Measurements from ENCODE around the gene SIRT3.
"Not testable (repeated sequence)": the region's sequence is repeated elsewhere in the genome, so short reads cannot be mapped to it uniquely, and the experiment has no call there.

Gene SIRT3

DNA sequence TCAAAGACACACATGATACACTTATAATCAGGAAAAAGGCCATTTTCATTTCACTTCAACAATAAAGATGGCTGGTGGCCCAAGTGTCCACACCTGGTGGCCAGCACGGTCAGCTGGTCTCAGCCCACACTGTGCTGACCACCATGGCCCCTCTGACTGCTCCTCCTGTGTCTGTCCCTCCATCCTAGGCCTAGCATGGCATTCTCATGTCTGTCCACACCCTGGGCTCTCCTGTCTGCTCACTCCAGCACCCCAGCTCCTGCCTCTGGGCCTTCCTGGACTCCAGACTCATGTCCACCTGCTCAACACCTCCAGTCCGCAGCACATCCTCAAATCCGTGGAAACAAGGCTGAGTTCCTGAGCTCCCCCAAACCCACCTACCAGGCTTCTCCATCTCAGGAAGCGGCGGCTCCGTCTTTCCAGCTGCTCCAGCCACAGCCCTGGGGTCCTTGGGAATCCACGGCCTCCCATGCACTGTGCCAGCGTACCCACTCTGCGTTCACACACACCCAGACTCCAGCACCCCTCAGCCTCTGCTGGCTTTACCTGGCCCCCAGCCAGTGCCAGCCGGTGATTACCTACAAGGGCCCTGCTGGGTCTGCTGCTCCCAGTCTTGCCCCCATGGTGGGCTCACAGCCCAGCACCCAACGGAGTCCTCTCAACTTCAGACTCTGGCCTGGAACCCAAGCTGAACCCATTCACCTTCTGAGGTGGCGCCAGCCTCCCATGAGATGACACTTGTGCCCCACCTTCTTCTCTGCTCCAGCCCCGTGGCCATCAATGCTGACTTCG is 13.9 kb downstream of the SIRT3 start:
- Histone ChIP-seq H2AK5ac (ENCODE audit: low read depth, low read length) (no peak overlapping the region), H3K4me1 (ENCODE audit: control insufficient read depth in 2 of 2, insufficient read depth in 1 of 2, low read depth in 1 of 2, low read length in 2 of 2) (no peaks in the 10 kb centered on the region), H3K4ac (ENCODE audit: low read length) (no peak overlapping the region), H3K27me3 (ENCODE audit: control insufficient read depth in 3 of 3, insufficient read depth in 3 of 3, low read depth in 1 of 3, low read length in 3 of 3) (no peaks in the 10 kb centered on the region), H4K91ac (ENCODE audit: low read depth, low read length, poor library complexity) (no peak overlapping the region), H3K14ac (ENCODE audit: low read length) (no peak overlapping the region), H3K27ac (replicated peaks; ENCODE audit: low read length) (no peak overlapping the region), H2AFZ (ENCODE audit: low read length) (no peak overlapping the region), H4K8ac (ENCODE audit: low read depth, low read length) (no peak overlapping the region), H3K18ac (ENCODE audit: low read length) (no peak overlapping the region), H3K4me2 (ENCODE audit: insufficient read depth, low read length, poor library complexity, severe bottlenecking) (no peak overlapping the region), H3K36me3 (replicated peaks in 1 of 2; ENCODE audit: control insufficient read depth in 2 of 2, insufficient read depth in 2 of 2, low read length in 2 of 2) (peaks cover 12 to 43% of the 10 kb centered on the region in 2 donors), H3K23ac (ENCODE audit: low read depth, low read length, poor library complexity) (peak overlapping the region; percentile 59), H3K9me3 (replicated peaks in 1 of 2; ENCODE audit: control insufficient read depth in 2 of 2, insufficient read depth in 1 of 2, low read depth in 1 of 2, low read length in 2 of 2) (peaks cover 0 to 2% of the 10 kb centered on the region in 2 donors), H2BK15ac (ENCODE audit: low read length) (no peak overlapping the region), H3K4me3 (ENCODE audit: low read length in 2 of 2) (no peak overlapping the region), H2BK120ac (ENCODE audit: low read depth, low read length) (no peak overlapping the region), H3K79me1 (ENCODE audit: low read depth, low read length) (peaks cover 6% of the 10 kb centered on the region), H3K9ac (ENCODE audit: low read depth, low read length, poor library complexity) (peak overlapping the region; percentile 12), H2BK12ac (ENCODE audit: low read length) (no peak overlapping the region), H2BK5ac (ENCODE audit: low read length) (no peak overlapping the region)
- WGBS, 2 donors (ENCODE audit: extremely low coverage in 2 of 2, insufficient read length in 2 of 2, insufficient replicate concordance in 1 of 2), result no CpG with 5 or more reads among the region's 14 CpGs
- DNase-seq (ENCODE audit: low spot score), result no peak

DNA sequence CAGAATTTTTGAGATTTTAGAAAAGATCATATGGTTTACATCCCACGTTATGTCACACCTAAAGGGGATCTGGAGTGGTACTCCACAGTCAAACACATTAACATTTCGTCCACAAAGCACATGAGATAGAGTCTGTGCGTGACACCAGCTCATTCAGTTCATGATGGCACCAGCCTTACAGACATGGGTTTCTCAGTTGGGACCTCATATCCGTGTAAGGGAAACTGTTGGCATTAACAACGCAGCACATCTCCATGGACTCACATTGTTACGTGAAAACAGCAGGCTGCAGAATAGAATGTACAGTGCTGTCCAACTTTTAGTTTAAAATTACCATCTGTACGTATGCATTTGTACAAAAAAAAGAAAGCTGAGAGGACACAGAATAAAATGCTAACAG is 14.6 kb downstream of the SIRT3 start:
- no peak overlapping the region for H4K8ac ChIP-seq (ENCODE audit: low read depth, low read length)
- no peak overlapping the region for H3K9ac ChIP-seq (ENCODE audit: low read depth, low read length, poor library complexity)
- H3K27ac ChIP-seq (replicated peaks; ENCODE audit: low read length), result no peak overlapping the region
- no peak overlapping the region for H2AK5ac ChIP-seq (ENCODE audit: low read depth, low read length)
- H3K36me3 ChIP-seq (replicated peaks in 1 of 2; ENCODE audit: control insufficient read depth in 2 of 2, insufficient read depth in 2 of 2, low read length in 2 of 2), result peaks cover 14 to 46% of the 10 kb centered on the region in 2 donors
- H3K18ac ChIP-seq (ENCODE audit: low read length), result no peak overlapping the region
- peaks cover 6% of the 10 kb centered on the region for H3K79me1 ChIP-seq (ENCODE audit: low read depth, low read length)
- no peaks in the 10 kb centered on the region for H3K4me1 ChIP-seq (ENCODE audit: control insufficient read depth in 2 of 2, insufficient read depth in 1 of 2, low read depth in 1 of 2, low read length in 2 of 2)
- H3K4me3 ChIP-seq (ENCODE audit: low read length in 2 of 2), result no peak overlapping the region
- H3K14ac ChIP-seq (ENCODE audit: low read length), result no peak overlapping the region
- DNase-seq (ENCODE audit: low spot score), result no peak
- H2BK12ac ChIP-seq (ENCODE audit: low read length), result no peak overlapping the region
- H2AFZ ChIP-seq (ENCODE audit: low read length), result no peak overlapping the region
- peaks cover 0 to 2% of the 10 kb centered on the region in 2 donors for H3K9me3 ChIP-seq (replicated peaks in 1 of 2; ENCODE audit: control insufficient read depth in 2 of 2, insufficient read depth in 1 of 2, low read depth in 1 of 2, low read length in 2 of 2)
- H2BK120ac ChIP-seq (ENCODE audit: low read depth, low read length), result no peak overlapping the region
- H3K4me2 ChIP-seq (ENCODE audit: insufficient read depth, low read length, poor library complexity, severe bottlenecking), result no peak overlapping the region
- H3K23ac ChIP-seq (ENCODE audit: low read depth, low read length, poor library complexity), result no peak overlapping the region
- H2BK15ac ChIP-seq (ENCODE audit: low read length), result no peak overlapping the region
- no peak overlapping the region for H2BK5ac ChIP-seq (ENCODE audit: low read length)
- H3K4ac ChIP-seq (ENCODE audit: low read length), result no peak overlapping the region
- no peaks in the 10 kb centered on the region for H3K27me3 ChIP-seq (ENCODE audit: control insufficient read depth in 3 of 3, insufficient read depth in 3 of 3, low read depth in 1 of 3, low read length in 3 of 3)
- no peak overlapping the region for H4K91ac ChIP-seq (ENCODE audit: low read depth, low read length, poor library complexity)
- no CpG with 5 or more reads among the region's 7 CpGs for WGBS, 2 donors (ENCODE audit: extremely low coverage in 2 of 2, insufficient read length in 2 of 2, insufficient replicate concordance in 1 of 2)

DNA sequence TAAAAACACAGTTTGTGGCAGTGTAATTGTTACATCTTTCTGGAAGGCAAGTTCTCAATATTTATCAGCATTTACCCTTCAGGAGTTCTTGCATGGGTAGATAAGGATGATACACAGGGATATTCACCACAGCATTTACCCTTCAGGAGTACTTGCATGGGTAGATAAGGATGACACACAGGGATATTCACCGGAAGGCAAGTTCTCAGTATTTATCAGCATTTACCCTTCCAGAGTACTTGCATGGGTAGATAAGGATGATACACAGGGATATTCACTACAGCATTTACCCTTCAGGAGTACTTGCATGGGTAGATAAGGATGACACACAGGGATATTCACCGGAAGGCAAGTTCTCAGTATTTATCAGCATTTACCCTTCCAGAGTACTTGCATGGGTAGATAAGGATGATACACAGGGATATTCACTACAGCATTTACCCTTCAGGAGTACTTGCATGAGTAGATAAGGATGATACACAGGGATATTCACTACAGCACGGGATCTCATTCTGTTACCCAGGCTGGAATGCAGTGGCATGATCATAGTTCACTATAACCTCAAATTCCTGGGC is 15.4 kb downstream of the SIRT3 start:
- not testable (repeated sequence) for H3K27ac ChIP-seq (replicated peaks; ENCODE audit: low read length); H4K8ac ChIP-seq (ENCODE audit: low read depth, low read length); H4K91ac ChIP-seq (ENCODE audit: low read depth, low read length, poor library complexity); H2BK5ac ChIP-seq (ENCODE audit: low read length); H2AK5ac ChIP-seq (ENCODE audit: low read depth, low read length); H3K79me1 ChIP-seq (ENCODE audit: low read depth, low read length); H3K27me3 ChIP-seq (ENCODE audit: control insufficient read depth in 3 of 3, insufficient read depth in 3 of 3, low read depth in 1 of 3, low read length in 3 of 3); H2BK12ac ChIP-seq (ENCODE audit: low read length); H3K4ac ChIP-seq (ENCODE audit: low read length); H3K9me3 ChIP-seq (replicated peaks in 1 of 2; ENCODE audit: control insufficient read depth in 2 of 2, insufficient read depth in 1 of 2, low read depth in 1 of 2, low read length in 2 of 2); H3K4me3 ChIP-seq (ENCODE audit: low read length in 2 of 2); DNase-seq (ENCODE audit: low spot score); H3K18ac ChIP-seq (ENCODE audit: low read length); H3K9ac ChIP-seq (ENCODE audit: low read depth, low read length, poor library complexity); H3K23ac ChIP-seq (ENCODE audit: low read depth, low read length, poor library complexity); H2BK15ac ChIP-seq (ENCODE audit: low read length); H3K4me1 ChIP-seq (ENCODE audit: control insufficient read depth in 2 of 2, insufficient read depth in 1 of 2, low read depth in 1 of 2, low read length in 2 of 2); H2AFZ ChIP-seq (ENCODE audit: low read length); H2BK120ac ChIP-seq (ENCODE audit: low read depth, low read length); H3K4me2 ChIP-seq (ENCODE audit: insufficient read depth, low read length, poor library complexity, severe bottlenecking); H3K14ac ChIP-seq (ENCODE audit: low read length)
- no CpG with 5 or more reads among the region's 3 CpGs for WGBS, 2 donors (ENCODE audit: extremely low coverage in 2 of 2, insufficient read length in 2 of 2, insufficient replicate concordance in 1 of 2)
- H3K36me3 ChIP-seq (replicated peaks in 1 of 2; ENCODE audit: control insufficient read depth in 2 of 2, insufficient read depth in 2 of 2, low read length in 2 of 2), result peaks cover 21 to 52% of the 10 kb centered on the region in 2 donors

DNA sequence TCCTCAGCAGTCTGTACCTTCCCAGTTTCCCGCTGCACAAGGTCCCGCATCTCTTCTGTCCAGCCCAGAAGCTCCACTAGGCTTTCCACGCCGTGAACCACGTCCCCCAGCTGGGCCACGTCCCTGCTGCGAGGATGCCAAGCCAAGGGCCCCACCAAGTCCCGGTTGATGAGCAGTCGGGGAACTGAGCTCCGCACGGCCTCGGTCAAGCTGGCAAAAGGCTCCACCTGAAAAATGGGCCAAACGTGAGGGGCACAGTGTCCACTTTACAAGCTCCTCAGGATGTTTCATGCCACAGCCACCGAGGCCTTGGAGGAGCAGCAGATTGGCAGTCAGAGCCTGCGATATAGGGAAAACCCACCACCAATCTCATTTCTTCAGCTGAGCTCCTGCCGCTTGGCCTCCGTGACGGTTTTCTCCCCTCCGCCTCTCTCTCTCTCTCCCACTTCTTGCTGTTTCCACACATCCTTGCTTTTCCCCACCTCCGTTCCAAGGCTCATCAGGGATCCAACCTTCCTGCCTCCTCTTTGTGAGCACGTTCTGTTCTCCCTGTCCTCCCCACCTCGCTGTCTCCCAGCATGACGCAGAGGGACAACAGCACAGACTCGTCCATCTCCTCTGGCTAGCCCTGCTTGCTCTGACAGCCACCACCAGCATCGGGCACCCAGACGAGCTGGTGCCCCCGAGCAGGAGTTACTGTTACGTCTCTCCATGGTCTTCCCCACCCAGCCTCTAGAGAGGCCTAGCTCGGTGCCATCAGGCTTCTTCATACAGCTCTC is 17.1 kb downstream of the SIRT3 start:
- Histone ChIP-seq H3K79me1 (ENCODE audit: low read depth, low read length) (peaks cover 5% of the 10 kb centered on the region), H3K4me3 (ENCODE audit: low read length in 2 of 2) (no peak overlapping the region)
- WGBS, 2 donors (ENCODE audit: extremely low coverage in 2 of 2, insufficient read length in 2 of 2, insufficient replicate concordance in 1 of 2), result no CpG with 5 or more reads among the region's 29 CpGs

More for the DNA sequence above, 17.1 kb downstream of the SIRT3 start:
- H4K8ac ChIP-seq (ENCODE audit: low read depth, low read length), result no peak overlapping the region
- no peak for DNase-seq (ENCODE audit: low spot score)
- no peak overlapping the region for H2BK120ac ChIP-seq (ENCODE audit: low read depth, low read length)
- H3K4ac ChIP-seq (ENCODE audit: low read length), result no peak overlapping the region
- peak overlapping the region; percentile 11 for H3K23ac ChIP-seq (ENCODE audit: low read depth, low read length, poor library complexity)
- H3K4me1 ChIP-seq (ENCODE audit: control insufficient read depth in 2 of 2, insufficient read depth in 1 of 2, low read depth in 1 of 2, low read length in 2 of 2), result no peaks in the 10 kb centered on the region
- H3K27me3 ChIP-seq (ENCODE audit: control insufficient read depth in 3 of 3, insufficient read depth in 3 of 3, low read depth in 1 of 3, low read length in 3 of 3), result no peaks in the 10 kb centered on the region
- H3K9me3 ChIP-seq (replicated peaks in 1 of 2; ENCODE audit: control insufficient read depth in 2 of 2, insufficient read depth in 1 of 2, low read depth in 1 of 2, low read length in 2 of 2), result peaks cover 0 to 2% of the 10 kb centered on the region in 2 donors
- H4K91ac ChIP-seq (ENCODE audit: low read depth, low read length, poor library complexity), result no peak overlapping the region
- H2BK5ac ChIP-seq (ENCODE audit: low read length), result no peak overlapping the region
- no peak overlapping the region for H3K27ac ChIP-seq (replicated peaks; ENCODE audit: low read length)
- no peak overlapping the region for H2BK12ac ChIP-seq (ENCODE audit: low read length)
- no peak overlapping the region for H3K18ac ChIP-seq (ENCODE audit: low read length)
- peak overlapping the region; percentile 7 for H3K9ac ChIP-seq (ENCODE audit: low read depth, low read length, poor library complexity)
- no peak overlapping the region for H2AK5ac ChIP-seq (ENCODE audit: low read depth, low read length)
- H3K4me2 ChIP-seq (ENCODE audit: insufficient read depth, low read length, poor library complexity, severe bottlenecking), result no peak overlapping the region
- no peak overlapping the region for H2BK15ac ChIP-seq (ENCODE audit: low read length)
- H2AFZ ChIP-seq (ENCODE audit: low read length), result no peak overlapping the region
- peaks cover 33 to 65% of the 10 kb centered on the region in 2 donors for H3K36me3 ChIP-seq (replicated peaks in 1 of 2; ENCODE audit: control insufficient read depth in 2 of 2, insufficient read depth in 2 of 2, low read length in 2 of 2)
- H3K14ac ChIP-seq (ENCODE audit: low read length), result no peak overlapping the region
